Activated CD4-positive, alpha-beta T cell treated with anti-CD3 and anti-CD28 coated beads, Interleukin-2, amount 10 ng/mL, durations not matched to agents 24 days and 14 days (primary cell): ENCODE results near the gene FABP1. TPM values are rescaled to one million over a fixed set of nuclear protein-coding genes. Genes with fewer than 3 reads are reported as not detected.

Source experiments
- DNase-seq: peaks from one replicate; pipeline ENCODE4 v3.0.0; 2022
- H3K27ac Mint-ChIP-seq: one replicate; pipeline ENCODE4 v1.8.0; 2022; ENCODE audit warnings: mild to moderate bottlenecking, mixed read lengths
- H3K27me3 Mint-ChIP-seq: one replicate; pipeline ENCODE4 v1.8.0; 2022; ENCODE audit warnings: mixed read lengths
- H3K36me3 Mint-ChIP-seq: one replicate; pipeline ENCODE4 v1.8.0; 2022; ENCODE audit warnings: low read depth, mild to moderate bottlenecking, mixed read lengths
- H3K4me1 Mint-ChIP-seq: one replicate; pipeline ENCODE4 v1.8.0; 2021; ENCODE audit warnings: mixed read lengths
- H3K4me3 Mint-ChIP-seq: one replicate; pipeline ENCODE4 v1.8.0; 2022; ENCODE audit warnings: mild to moderate bottlenecking, moderate library complexity, mixed read lengths
- H3K9me3 Mint-ChIP-seq: one replicate; pipeline ENCODE4 v1.8.0; 2021; ENCODE audit warnings: mixed read lengths
- intact Hi-C: fragments of 100-400 bp; cut with micrococcal nuclease; formaldehyde crosslinking; loops from one replicate; pipeline ENCODE4 v1.15.1; 2023
- total RNA-seq: library from RNA; stranded (reverse); gene quantifications from 2 replicates; pipeline ENCODE4 v1.2.3, GENCODE V29; 2022

The FABP1 gene
- total RNA-seq, 1 donor from 2014 or later, result not detected

DNA sequence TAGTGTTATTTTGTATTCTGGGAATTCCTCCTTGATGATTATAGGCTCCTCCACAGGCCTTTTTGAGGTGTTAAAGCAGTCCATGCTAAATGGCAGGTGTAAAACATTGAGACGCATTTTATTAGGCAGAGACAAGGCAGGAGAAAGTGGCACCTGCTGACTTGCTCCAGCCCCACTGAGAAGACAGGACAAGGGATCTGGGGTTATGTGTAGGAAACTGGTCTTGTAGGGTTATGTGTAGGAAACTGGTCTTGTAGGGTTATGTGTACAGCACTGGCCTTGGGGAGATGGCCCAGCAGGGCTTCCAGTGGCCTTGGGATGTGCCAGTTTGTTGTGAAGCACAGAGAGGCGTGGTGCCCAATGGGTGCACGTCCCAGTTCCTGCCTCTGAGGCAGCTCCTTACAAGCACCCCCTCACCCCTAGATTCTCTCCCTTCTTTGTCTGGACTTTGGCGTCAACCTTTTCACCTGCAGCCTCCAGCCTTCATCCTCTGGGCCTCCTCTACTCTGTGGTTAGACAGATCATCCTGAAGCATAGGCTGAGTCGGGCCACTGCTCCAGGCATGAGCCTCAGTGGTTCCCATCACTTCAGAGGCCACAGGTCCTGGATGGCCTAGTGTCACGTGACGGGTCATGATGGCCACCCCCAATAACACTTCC is 921 bp upstream of the FABP1 start:
- intact Hi-C loops, result no loop called here
- H3K27ac Mint-ChIP-seq, result no peak overlapping the region
- no peak for DNase-seq
- no peaks in the 10 kb centered on the region for H3K36me3 Mint-ChIP-seq
- peaks cover 8% of the 10 kb centered on the region for H3K27me3 Mint-ChIP-seq
- no peak overlapping the region for H3K4me3 Mint-ChIP-seq
- no peaks in the 10 kb centered on the region for H3K4me1 Mint-ChIP-seq
- H3K9me3 Mint-ChIP-seq, result no peaks in the 10 kb centered on the region

DNA sequence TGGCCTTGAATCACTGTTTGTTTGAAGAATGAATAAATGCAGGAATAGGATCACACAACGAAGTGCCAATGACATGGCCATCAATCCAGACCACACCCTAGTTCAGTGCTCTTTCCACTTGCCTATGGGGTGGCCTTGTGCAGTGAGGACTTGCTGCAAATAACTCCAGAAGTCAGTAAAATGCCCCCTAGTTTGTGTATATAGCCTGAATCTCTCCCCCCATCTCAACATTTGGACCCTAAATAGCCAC is 299 bp downstream of the FABP1 start:
- intact Hi-C loops, result no loop called here
- Mint-ChIP-seq H3K27ac (no peak overlapping the region), H3K9me3 (no peaks in the 10 kb centered on the region), H3K27me3 (peaks cover 10% of the 10 kb centered on the region), H3K36me3 (no peaks in the 10 kb centered on the region), H3K4me3 (no peak overlapping the region), H3K4me1 (no peaks in the 10 kb centered on the region)
- DNase-seq, result no peak

DNA sequence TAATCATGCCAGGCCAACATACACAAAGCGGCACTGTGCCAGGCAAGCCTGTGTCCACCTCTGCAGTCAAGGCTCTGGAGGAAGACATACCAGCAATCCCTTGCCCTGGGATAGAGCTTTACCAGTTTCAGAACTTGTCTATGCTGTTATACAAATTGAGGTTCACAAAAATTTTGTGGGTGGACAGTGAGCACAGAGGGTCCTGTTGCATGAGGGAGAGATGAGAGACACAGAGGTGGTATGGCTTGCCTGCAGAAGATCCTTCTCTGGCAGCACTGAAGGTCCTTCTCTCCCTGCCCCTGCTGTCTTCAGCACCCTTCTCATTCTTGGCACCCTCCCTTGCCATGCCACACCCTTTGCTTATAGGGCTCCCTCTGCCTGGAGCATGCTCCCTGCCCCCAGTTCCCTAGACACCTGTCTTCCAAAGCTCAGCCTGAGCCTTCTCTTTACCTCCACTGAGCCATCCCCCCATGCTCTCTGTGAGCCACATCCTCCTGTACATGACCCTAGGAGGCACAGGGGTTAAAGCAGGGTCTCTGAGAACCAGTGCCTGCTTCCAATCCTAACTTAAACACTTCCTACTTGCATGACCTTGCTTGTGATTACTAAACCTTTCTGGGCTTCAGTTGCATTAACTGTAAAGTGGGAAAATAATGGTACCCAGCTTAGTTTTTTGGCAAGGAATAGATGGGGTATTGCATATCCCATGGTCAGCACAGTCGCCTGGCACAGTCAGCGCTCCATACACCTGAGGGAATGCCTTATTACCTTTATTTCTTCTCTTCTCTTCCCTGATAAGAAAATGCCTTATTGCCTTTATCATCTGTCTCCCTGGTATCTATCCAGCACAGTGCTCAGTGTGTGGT is 857 bp downstream of the FABP1 start:
- intact Hi-C loops, result no loop called here
- Mint-ChIP-seq H3K36me3 (no peaks in the 10 kb centered on the region), H3K27ac (no peak overlapping the region), H3K27me3 (peaks cover 10% of the 10 kb centered on the region), H3K4me1 (no peaks in the 10 kb centered on the region), H3K4me3 (no peak overlapping the region), H3K9me3 (no peaks in the 10 kb centered on the region)
- DNase-seq, result no peak

DNA sequence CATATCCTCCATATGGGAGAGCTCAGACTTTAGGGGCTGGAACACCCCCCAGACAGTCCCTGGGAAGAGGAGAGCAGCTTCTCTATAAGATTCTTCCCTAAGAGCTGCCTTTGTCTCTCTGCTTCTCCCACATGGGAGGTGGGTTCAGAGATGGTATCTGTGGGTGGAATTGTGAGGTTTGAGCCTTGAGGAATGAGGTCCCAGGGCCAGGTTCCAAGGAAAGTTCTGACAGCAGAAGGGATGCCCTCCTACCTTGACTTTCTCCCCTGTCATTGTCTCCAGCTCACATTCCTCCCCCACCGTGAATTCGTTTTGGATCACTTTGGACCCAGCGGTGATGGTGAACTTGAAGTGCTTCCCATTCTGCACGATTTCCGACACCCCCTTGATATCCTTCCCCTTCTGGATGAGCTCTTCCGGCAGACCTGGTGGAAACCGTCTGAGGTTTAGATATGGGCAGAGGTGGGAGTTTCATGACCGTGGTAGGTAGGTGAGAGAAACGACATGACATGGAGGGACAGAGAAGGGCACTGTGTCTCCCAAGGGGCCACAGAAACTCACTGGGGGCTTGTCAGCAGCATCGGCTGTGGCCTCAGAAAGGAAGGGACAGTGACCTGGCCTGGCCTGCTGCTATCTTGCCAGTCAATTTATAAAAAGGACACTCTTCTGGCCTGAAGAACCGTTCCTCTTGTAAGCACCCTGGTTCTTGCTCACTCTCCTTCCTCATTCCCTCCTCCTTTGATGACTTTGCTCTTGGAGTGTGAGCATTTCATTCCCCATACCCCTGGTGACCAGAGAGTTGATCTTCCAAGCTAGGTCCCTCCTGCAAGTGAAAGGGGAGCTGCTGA is 1.7 kb downstream of the FABP1 start:
- Mint-ChIP-seq H3K4me1 (no peaks in the 10 kb centered on the region), H3K27me3 (peaks cover 10% of the 10 kb centered on the region), H3K36me3 (no peaks in the 10 kb centered on the region), H3K9me3 (no peaks in the 10 kb centered on the region), H3K4me3 (no peak overlapping the region), H3K27ac (no peak overlapping the region)
- intact Hi-C loops, result no loop called here
- no peak for DNase-seq

DNA sequence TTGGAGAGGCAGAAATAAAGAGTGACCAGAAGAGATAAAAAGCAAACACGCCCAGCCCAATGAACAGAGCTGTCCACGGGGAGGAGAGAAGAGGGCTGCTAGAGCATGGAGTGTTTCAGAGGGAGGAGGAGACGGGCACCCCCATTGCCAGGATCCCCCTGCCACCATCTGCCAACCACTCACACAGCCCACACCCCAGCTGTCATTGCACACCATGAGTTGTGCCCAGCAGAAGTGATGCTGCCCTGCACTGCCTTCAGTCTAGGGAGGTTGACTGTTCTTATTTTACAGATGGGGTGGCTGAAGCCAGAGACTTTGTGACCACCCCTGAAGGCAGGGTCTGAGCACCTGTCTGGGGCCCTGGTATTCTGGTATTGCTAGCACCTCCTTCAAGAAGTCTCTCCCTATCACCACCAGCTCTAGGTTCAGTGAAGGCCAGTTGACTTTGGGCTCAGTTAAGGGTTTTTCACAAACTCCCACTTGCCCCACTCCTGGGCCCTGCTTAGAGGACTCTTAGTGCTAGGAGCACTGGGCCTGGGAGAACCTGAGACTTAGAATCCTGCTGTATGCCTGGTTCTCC is 2.4 kb downstream of the FABP1 start:
- no peak for DNase-seq
- intact Hi-C loops, result no loop called here
- no peak overlapping the region for H3K27ac Mint-ChIP-seq
- no peak overlapping the region for H3K4me3 Mint-ChIP-seq
- no peaks in the 10 kb centered on the region for H3K4me1 Mint-ChIP-seq
- no peaks in the 10 kb centered on the region for H3K9me3 Mint-ChIP-seq
- H3K27me3 Mint-ChIP-seq, result peaks cover 13% of the 10 kb centered on the region
- no peaks in the 10 kb centered on the region for H3K36me3 Mint-ChIP-seq

DNA sequence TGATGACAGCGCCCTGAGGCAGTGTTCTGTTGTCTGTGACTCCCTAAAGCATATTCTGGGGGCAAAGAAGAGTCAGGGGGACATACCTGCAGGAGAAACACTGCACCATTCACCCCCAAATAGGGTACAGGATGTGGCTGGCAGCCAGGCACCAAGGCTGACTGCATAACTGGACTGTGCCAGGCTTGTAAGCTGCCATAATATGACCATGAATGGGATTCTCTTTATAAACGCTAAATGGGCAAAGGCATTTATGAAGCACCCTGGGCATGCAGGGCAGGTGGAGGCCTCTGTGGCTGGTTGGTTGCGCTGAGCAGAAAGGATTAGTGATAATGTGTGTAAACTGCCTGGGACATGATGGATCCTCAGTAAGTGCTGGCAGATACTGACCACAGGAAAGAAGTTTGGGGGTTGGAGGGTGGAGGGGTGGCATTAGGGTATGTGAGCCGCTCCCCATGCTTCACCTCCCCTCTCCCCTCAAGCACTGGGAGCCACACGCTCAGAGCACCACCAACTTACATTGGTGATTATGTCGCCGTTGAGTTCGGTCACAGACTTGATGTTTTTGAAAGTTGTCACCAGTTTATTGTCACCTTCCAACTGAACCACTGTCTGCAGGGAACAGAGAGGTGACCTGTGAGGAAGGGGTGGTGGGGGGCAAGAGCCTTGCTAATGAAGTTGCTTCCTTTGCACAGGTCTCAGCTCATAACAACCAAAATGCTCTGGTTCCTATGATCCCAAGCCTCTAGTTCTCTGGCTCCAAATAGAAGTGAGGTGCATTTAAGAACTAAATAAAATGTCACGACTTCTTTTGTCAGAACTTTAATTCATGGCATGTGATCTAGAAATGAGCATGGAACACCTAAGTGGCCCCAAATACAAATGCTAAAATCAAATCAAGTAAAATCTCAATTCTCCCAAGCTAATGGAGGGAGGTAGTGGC is 3.6 kb downstream of the FABP1 start:
- intact Hi-C loops, result no loop called here
- H3K4me1 Mint-ChIP-seq, result no peaks in the 10 kb centered on the region

DNA sequence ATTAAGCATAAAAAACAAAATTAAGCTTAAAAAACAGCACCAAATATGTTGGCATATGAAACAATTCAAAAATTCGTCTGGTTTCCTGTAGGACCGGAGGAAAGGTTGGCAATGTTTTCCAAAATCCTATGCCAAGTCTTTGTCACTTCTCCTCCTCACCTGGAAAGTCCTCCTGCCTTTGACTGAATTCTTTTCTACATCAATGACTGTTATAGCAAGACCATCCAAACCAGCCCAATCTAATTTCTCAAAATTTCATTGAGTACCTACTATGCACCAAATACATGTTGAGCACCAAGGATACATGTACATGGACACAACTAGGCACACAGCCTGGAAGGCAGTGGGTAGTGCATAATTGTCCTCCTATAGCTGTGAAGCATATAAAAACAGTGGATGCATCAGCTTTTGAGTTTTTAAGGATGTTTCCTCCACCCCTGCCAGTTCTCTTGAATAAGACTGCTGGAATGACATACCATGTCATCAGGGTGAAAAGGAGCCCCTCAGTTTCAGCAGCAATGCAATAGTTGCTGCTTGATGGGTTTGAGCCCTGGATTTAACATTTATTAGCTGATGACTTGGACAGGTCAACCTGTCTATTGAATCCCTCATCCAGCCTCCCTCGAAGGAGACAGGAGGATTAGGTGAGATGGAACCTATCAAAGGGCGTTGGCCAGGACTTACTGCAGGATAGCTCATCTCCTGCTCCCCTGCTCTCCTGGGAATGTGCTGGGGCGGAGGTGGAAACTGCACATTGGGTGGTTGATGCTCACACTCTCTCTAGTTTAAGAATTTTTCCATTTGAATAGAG is 4.5 kb downstream of the FABP1 start:
- Mint-ChIP-seq H3K27ac (no peak overlapping the region), H3K4me3 (no peak overlapping the region), H3K27me3 (peaks cover 13% of the 10 kb centered on the region), H3K36me3 (no peaks in the 10 kb centered on the region), H3K4me1 (no peaks in the 10 kb centered on the region), H3K9me3 (no peaks in the 10 kb centered on the region)
- no peak for DNase-seq
- intact Hi-C loops, result no loop called here

More for the DNA sequence above, 3.6 kb downstream of the FABP1 start:
- Mint-ChIP-seq H3K9me3 (no peaks in the 10 kb centered on the region), H3K36me3 (no peaks in the 10 kb centered on the region), H3K4me3 (no peak overlapping the region), H3K27ac (no peak overlapping the region), H3K27me3 (peaks cover 13% of the 10 kb centered on the region)
- no peak for DNase-seq

DNA sequence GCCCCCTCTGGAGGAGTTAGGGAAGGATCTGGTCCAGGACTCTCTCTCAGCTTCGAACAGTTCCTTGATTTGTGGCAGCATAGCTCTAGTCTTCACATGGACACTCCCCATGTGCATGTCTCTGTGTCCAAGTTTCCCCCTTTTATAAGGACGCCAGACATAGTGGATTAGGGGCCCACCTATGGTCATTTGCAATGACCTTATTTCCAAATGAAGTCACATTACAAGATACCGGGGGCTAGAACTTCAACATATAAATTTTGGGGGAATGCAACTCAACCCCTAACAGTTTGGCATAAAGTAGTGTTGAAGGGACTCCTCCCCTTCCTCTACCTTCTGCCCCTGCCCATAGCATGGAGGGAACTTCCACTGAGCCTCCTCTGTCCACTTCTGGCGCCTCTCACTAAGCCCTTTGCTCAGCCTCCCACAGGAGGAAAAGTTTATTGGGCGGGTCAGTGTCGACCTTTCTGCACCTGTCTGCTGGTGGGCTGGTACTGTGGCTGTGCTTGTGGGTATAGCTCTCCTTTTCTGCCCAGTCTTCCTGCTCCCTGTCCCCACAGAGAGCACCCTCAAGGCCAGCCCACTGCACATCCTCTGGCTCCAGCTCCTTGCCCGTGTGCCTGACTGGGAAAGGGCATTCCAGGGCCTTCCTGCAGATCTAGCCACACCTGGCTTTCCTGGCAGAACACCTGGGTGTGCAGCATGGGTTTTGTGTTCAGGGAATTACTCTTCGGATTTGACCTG is 5.5 kb downstream of the FABP1 start:
- intact Hi-C loops, result no loop called here
- Mint-ChIP-seq H3K27me3 (peaks cover 13% of the 10 kb centered on the region), H3K4me1 (no peaks in the 10 kb centered on the region)

DNA sequence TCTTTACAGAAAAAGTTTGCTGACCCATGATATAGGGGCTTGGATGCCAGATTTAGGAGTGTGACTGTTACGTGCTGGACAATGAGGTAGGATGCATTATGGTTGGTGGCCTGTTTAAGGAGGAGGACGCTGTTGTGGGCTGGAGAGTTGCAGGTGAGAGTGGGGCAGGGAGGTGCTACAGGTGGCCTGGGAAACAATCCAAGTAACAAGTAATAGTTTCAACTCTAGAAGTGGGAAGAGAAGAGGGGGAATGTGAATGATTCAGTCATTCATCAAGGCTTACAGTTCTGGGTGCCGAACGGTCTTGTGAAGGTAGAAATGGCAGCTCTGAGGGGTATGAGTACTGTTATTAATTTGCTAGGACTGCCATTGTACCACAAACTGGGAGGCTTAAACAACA is 6.2 kb downstream of the FABP1 start:
- H3K36me3 Mint-ChIP-seq, result no peaks in the 10 kb centered on the region
- no peak overlapping the region for H3K27ac Mint-ChIP-seq
- no peak overlapping the region for H3K4me3 Mint-ChIP-seq
- DNase-seq, result no peak
- intact Hi-C loops, result no loop called here
- no peaks in the 10 kb centered on the region for H3K4me1 Mint-ChIP-seq
- H3K9me3 Mint-ChIP-seq, result no peaks in the 10 kb centered on the region
- peaks cover 15% of the 10 kb centered on the region for H3K27me3 Mint-ChIP-seq

More for the DNA sequence above, 5.5 kb downstream of the FABP1 start:
- Mint-ChIP-seq H3K27ac (no peak overlapping the region), H3K9me3 (no peaks in the 10 kb centered on the region), H3K36me3 (no peaks in the 10 kb centered on the region), H3K4me3 (no peak overlapping the region)
- DNase-seq, result no peak

DNA sequence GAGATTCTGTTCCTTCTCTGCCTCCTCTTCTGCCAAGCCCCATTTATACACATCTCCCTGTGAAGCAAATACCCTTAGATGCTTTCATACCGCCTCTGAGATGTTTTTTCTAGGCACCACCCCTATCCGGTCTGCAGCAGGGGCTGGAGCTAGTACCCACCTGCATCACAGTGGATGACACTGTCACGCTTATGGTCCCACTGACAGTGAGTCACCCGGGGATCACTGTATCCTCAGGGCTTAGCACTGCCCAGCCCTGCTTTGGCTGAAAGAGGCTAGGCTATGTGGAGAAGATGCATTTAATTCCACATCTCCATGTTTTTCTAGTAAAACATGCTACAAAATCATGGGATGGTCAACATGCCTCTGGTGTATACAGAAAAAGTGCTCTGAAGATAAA is 9.9 kb downstream of the FABP1 start:
- no peaks in the 10 kb centered on the region for H3K36me3 Mint-ChIP-seq
- H3K27me3 Mint-ChIP-seq, result peaks cover 7% of the 10 kb centered on the region
- no peak overlapping the region for H3K27ac Mint-ChIP-seq
- intact Hi-C loops, result no loop called here
- H3K4me1 Mint-ChIP-seq, result no peaks in the 10 kb centered on the region
- no peaks in the 10 kb centered on the region for H3K9me3 Mint-ChIP-seq
- no peak overlapping the region for H3K4me3 Mint-ChIP-seq
- DNase-seq, result no peak

DNA sequence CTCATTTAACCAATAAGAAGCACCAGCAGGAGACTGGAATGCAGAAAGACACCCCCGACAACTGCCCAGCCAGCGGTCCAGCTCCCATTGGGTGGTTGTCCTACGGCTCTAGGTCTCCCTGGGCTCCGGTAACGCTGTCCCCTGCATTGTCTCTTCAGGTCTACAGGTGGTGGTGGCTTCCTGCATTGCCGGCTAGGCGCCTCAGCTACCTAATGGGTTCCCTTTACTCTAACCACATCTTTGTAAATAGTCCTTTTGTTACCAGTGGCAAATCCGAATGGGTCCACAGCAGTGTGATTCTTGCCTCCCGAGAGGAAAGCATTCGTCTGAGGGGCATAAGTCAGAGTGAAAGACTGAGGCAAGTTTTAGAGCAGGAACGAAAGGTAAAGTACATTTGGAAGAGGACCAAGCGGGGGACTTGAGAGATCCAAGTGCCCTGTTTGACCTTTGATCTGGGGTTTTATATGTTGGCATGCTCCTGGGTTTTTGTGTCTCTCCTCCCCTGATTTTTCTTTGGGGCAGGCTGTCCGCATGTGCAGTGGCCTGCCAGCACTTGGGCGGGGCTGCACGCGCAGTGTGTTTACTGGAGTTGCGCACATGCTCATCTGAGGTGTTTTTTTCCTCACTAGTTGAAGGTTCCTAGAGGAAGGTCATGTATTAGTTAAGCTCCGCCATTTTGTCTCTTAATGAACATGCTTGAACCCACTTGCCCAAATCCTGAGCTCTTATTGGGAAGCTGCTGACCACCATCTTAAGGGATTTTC is 11.0 kb downstream of the FABP1 start:
- Mint-ChIP-seq H3K36me3 (no peaks in the 10 kb centered on the region), H3K27me3 (peaks cover 5% of the 10 kb centered on the region), H3K27ac (no peak overlapping the region), H3K4me3 (no peak overlapping the region), H3K9me3 (no peaks in the 10 kb centered on the region), H3K4me1 (no peaks in the 10 kb centered on the region)
- intact Hi-C loops, result no loop called here
- no peak for DNase-seq
